ENCODE data around the gene SMOC1. TPM values are rescaled to one million over a fixed set of nuclear protein-coding genes. Genes with fewer than 3 reads are reported as not detected.
"Not testable (repeated sequence)": the region's sequence is repeated elsewhere in the genome, so short reads cannot be mapped to it uniquely, and the experiment has no call there.

SMOC1 gene
- total RNA-seq, 1 donor from 2014 or later, result 10.9 TPM

DNA sequence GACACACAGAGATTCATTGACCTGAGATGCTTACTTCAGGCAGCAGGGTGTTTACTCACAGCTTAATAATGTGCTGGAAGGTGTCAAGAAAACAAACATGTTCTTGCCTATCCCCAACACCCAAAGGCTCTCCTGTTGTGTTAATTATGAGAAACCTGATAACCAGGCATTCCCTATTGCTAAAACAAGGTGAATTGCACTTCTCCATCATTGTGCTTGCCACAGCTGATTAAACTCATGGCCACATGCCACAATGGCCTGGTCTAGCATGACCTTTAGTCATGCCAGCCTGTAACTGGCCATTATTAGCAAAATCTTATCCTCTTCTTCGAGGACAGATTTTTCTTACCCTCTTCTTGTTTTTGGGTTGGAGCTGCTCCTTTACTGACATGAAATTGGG lies 21.4 kb downstream of the SMOC1 start:
- no peak overlapping the region for H3K27ac Mint-ChIP-seq
- H3K9me3 Mint-ChIP-seq (ENCODE audit: low read depth), result peaks cover 15% of the 10 kb centered on the region
- no peaks in the 10 kb centered on the region for H3K27me3 Mint-ChIP-seq
- DNase-seq (ENCODE audit: low spot score, unreplicated experiment), result no peak
- no peak overlapping the region for H3K4me3 Mint-ChIP-seq (ENCODE audit: low read depth)
- no peaks in the 10 kb centered on the region for H3K4me1 Mint-ChIP-seq (ENCODE audit: low read depth)
- TF ChIP-seq, protein P1, sequence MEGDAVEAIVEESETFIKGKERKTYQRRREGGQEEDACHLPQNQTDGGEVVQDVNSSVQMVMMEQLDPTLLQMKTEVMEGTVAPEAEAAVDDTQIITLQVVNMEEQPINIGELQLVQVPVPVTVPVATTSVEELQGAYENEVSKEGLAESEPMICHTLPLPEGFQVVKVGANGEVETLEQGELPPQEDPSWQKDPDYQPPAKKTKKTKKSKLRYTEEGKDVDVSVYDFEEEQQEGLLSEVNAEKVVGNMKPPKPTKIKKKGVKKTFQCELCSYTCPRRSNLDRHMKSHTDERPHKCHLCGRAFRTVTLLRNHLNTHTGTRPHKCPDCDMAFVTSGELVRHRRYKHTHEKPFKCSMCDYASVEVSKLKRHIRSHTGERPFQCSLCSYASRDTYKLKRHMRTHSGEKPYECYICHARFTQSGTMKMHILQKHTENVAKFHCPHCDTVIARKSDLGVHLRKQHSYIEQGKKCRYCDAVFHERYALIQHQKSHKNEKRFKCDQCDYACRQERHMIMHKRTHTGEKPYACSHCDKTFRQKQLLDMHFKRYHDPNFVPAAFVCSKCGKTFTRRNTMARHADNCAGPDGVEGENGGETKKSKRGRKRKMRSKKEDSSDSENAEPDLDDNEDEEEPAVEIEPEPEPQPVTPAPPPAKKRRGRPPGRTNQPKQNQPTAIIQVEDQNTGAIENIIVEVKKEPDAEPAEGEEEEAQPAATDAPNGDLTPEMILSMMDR (IDR thresholded peaks at IDR 0.05; ENCODE audit: unreplicated experiment), result no peak
- H3K36me3 Mint-ChIP-seq (ENCODE audit: insufficient read depth), result peaks cover 11% of the 10 kb centered on the region

DNA sequence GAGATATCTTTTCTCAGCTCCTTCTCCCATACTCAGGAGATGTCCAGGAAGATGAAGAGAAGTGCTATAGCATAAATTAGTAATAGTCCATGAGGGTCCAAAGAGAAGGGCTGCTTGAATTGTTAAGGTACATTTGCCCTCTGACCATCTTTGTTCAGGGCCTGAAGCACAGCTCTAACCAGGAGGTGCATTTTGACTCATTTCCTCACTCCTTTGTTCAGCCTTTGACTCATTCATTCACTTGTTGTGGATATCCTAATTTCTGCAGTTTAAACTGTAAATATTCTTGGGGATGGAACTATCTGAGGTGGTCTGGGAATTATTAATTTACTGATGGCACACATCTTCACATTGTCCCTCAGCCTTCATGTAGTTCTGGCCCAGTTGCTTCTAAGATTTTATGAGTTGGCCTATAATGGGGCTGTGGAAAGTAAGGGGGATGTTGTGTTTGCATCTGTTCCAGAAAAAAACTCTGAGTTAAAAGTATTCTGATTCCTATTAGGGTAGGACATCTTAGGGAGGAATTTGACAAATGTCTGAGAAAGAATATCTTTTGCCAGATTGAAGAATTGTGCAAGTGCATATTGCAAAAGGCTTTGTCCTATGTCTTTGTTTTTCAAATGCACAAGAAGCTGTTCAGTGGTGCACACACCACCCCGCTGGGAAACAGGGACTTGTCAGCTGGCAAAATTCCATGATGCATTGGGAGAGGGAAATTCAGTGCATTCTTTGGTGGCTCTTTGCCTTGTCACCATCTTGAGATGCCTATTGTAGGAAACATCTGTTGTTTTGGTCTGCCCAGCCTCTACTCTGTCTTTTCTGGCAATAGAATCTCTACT lies 22.1 kb downstream of the SMOC1 start:
- peaks cover 11% of the 10 kb centered on the region for H3K36me3 Mint-ChIP-seq (ENCODE audit: insufficient read depth)
- H3K9me3 Mint-ChIP-seq (ENCODE audit: low read depth), result peaks cover 15% of the 10 kb centered on the region
- H3K4me3 Mint-ChIP-seq (ENCODE audit: low read depth), result no peak overlapping the region
- DNase-seq (ENCODE audit: low spot score, unreplicated experiment), result no peak
- TF ChIP-seq, protein P1 (IDR thresholded peaks at IDR 0.05; ENCODE audit: unreplicated experiment), result no peak
- no peak overlapping the region for H3K27ac Mint-ChIP-seq
- H3K4me1 Mint-ChIP-seq (ENCODE audit: low read depth), result no peaks in the 10 kb centered on the region
- no peaks in the 10 kb centered on the region for H3K27me3 Mint-ChIP-seq

DNA sequence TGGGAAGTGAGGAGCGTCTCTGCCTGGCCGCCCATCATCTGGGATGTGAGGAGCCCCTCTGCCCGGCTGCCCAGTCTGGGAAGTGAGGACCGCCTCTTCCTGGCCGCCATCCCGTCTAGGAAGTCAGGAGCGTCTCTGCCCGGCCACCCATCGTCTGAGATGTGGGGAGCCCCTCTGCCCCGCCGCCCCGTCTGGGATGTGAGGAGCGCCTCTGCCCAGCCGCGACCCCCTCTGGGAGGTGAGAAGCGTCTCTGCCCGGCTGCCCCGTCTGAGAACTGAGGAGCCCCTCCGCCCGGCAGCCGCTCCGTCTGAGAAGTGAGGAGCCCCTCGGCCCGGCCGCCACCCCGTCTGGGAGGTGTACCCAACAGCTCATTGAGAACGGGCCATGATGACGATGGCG lies 23.8 kb downstream of the SMOC1 start:
- H3K9me3 Mint-ChIP-seq (ENCODE audit: low read depth); H3K36me3 Mint-ChIP-seq (ENCODE audit: insufficient read depth); DNase-seq (ENCODE audit: low spot score, unreplicated experiment); H3K4me1 Mint-ChIP-seq (ENCODE audit: low read depth); H3K27ac Mint-ChIP-seq; H3K27me3 Mint-ChIP-seq; H3K4me3 Mint-ChIP-seq (ENCODE audit: low read depth): not testable (repeated sequence)

DNA sequence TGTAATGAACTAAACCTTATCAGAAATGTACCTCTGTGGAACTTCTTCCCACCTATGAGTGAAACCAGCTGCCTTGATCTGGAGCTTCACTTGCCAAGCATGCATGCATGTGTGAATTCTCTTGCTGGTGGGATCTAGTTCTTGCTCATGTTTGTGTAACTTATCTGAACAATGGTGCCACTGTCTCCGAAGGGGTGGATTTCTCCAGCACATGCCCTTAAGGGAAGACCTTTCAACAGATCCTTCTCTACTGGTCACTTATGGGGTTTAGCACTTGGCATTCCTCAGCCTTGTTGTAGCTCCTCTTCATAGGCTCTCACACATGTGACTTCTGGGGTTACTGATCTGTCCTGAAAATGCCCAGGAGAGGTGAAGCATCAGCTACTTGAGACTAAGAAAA lies 25.0 kb downstream of the SMOC1 start:
- Mint-ChIP-seq H3K4me3 (ENCODE audit: low read depth) (no peak overlapping the region), H3K4me1 (ENCODE audit: low read depth) (no peaks in the 10 kb centered on the region), H3K27me3 (no peaks in the 10 kb centered on the region), H3K9me3 (ENCODE audit: low read depth) (no peaks in the 10 kb centered on the region), H3K36me3 (ENCODE audit: insufficient read depth) (peaks cover 1% of the 10 kb centered on the region), H3K27ac (no peak overlapping the region)
- no peak for DNase-seq (ENCODE audit: low spot score, unreplicated experiment)
- TF ChIP-seq, protein P1 (IDR thresholded peaks at IDR 0.05; ENCODE audit: unreplicated experiment), result no peak

DNA sequence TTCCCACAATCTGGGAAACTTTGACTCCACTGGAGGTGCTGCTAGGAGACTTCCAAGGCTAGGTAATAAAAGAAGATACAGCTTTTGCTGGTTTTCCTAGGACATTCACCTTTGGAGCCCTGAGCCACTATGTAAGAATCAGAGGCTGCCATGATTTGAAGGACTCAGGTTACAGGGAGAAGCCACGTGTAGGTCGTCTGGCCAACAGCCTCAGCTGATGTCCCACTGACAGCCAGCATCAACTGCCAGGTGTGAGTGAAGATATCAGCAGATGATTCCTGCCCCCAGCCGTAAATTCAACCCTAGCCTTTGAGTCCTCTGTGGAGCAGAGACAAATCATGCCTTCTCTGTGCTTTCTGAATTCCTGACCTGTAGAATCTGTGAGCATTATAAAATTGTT lies 27.0 kb downstream of the SMOC1 start:
- Mint-ChIP-seq H3K9me3 (ENCODE audit: low read depth) (no peaks in the 10 kb centered on the region), H3K4me3 (ENCODE audit: low read depth) (no peak overlapping the region), H3K27me3 (no peaks in the 10 kb centered on the region), H3K27ac (no peak overlapping the region), H3K36me3 (ENCODE audit: insufficient read depth) (peaks cover 1% of the 10 kb centered on the region), H3K4me1 (ENCODE audit: low read depth) (no peaks in the 10 kb centered on the region)
- TF ChIP-seq, protein P1 (IDR thresholded peaks at IDR 0.05; ENCODE audit: unreplicated experiment), result no peak
- no peak for DNase-seq (ENCODE audit: low spot score, unreplicated experiment)

Measured in progenitor cell of endocrine pancreas (in vitro differentiated cells).